IPS-18c (cell line): ENCODE results near the gene MYLIP.

ENCODE experiments used
- H3K4me3 ChIP-seq: 2 replicates; pipeline ENCODE4 v1.7.0; 2013; ENCODE audit warnings: low read depth, mild to moderate bottlenecking, low read length, moderate library complexity; ENCODE audit not compliant: insufficient read depth
- H3K9me3 ChIP-seq: one replicate; pipeline ENCODE4 v1.6.1; 2013; ENCODE audit warnings: mild to moderate bottlenecking, low read length, moderate library complexity; ENCODE audit not compliant: control insufficient read depth, insufficient read depth

MYLIP gene

DNA sequence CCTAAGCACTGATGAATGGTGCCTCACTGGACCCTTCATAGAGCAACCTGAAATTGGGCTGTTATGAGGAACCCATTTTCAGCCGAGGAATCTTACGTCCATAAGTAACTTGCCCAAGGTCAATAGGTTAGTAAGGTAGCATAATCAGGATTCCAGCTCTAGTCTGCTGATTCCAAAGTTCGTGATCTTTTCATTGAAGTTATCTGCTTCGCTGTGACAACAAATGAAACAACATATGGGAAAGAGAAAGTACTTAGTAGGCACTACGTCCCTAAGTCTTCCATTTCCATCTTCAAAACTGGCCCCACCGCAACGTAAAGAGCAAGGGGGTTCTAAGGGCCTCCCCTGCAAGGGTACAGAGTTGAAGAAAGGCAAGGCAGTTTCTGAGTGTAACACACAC is 49.5 kb downstream of the MYLIP start:
- no peak overlapping the region for H3K4me3 ChIP-seq
- peaks cover 4% of the 10 kb centered on the region for H3K9me3 ChIP-seq

DNA sequence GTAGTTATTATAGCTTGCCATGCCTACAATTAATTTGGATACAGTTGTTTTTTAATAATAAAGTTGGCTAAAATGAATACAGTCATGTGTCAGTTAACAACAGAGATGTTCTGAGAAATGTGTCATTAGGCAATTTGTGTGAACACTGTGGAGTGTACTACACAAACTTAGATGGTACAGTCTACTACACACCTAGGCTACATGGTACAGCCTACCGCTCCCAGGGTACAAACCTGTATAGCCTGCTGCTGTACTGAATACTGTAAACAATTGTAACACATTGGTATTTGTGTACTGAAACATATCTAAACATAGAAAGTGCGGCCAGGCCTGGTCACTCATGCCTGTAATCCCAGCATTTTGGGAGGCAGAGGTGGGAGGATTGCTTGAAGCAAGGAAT is 50.2 kb downstream of the MYLIP start:
- H3K9me3 ChIP-seq: peaks cover 4% of the 10 kb centered on the region
- H3K4me3 ChIP-seq: no peak overlapping the region

DNA sequence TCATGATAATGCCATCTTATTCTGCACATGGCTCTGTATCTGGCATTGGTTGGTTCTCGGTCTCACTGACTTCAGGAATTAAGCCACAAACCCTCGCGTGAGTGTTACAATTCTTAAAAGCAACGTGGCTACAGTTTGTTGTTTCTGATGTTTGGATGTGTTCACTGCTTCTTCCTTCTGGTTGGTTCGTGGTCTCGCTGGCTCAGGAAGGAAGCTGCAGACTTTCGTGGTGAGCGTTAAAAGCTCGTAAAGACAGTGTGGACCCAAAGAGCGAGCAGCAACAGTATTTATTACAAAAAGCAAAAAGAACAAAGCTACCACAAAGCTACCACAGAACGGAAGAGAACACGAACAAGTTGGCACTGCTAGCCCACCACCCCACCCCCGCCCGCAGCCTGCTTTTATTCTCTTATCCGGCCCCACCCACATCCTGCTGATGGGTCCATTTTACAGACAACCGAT is 51.1 kb downstream of the MYLIP start:
- peaks cover 4% of the 10 kb centered on the region for H3K9me3 ChIP-seq
- no peak overlapping the region for H3K4me3 ChIP-seq

DNA sequence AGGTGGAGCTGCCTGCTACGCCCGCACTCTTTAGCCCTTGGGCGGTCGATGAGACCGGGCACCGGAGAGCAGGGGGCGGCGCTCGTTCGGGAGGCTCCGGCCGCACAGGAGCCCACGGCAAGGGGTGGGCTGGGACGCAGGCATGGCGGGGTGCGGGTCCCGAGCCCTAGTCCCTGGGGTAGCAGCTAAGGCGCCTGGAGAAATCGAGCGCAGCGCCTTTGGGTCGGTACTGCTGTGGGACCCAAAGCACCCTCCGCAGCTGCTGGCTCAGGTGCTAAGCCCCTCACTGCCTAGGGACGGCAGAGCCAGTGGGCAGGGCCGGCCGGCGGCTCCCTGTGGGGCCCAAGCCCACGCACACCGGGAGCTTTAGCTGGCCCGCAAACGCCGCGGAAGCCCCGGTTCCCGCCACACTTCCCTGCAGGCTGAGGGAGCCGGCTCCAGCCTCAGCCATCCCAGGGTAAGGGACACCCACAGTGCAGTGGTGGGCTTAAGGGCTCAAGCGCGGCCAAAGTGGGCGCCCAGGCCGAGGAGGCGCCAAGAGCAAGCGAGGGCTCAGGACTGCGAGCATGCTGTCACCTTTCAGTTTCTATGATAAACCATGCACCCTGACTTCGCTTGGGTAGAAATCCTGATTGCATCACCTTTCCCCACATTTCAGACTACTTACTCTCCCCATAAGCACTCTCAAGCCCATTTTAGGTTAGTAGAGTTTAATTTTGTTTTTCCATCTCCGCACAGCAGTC is 52.0 kb downstream of the MYLIP start:
- H3K4me3 ChIP-seq: no peak overlapping the region
- no peaks in the 10 kb centered on the region for H3K9me3 ChIP-seq

DNA sequence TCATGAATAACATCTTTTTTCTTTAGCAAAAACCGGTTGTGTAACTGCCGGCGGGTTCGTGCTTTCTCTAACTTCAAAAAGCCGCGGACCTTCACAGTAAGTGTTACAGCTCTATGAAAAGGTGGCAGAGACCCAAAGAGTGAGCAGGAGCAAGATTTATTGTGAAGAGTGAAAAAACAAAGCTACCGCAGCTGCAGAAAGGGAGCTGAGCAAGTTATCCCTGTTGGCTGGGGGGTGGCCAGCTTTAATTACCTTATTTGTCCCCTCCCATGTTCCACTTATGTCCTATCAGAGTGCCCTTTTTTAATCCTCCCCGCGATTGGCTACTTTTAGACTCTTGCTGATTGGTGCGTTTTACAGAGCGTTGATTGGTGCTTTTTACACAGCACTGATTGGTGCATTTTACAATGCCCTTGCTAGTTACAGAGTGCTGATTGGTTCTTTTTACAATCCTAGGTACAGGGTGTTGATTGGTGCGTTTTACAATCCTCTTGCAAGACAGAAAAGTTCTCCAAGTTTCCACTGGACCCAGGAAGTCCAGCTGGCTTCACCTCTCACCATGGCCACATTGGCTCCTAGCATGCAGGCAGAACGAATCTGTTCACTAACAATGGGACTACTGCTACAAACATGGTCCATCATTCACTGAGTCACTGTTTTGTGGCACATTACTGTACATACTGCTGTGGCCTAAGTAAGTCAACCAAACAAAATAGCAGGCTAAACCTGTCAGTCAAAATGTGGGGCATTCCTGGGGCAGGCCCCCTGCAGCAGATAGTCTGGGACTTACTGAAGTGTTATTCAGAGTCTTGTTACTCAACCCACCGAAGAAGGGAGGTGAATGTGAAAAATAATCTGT is 52.8 kb downstream of the MYLIP start:
- no peak overlapping the region for H3K4me3 ChIP-seq
- H3K9me3 ChIP-seq: no peaks in the 10 kb centered on the region

DNA sequence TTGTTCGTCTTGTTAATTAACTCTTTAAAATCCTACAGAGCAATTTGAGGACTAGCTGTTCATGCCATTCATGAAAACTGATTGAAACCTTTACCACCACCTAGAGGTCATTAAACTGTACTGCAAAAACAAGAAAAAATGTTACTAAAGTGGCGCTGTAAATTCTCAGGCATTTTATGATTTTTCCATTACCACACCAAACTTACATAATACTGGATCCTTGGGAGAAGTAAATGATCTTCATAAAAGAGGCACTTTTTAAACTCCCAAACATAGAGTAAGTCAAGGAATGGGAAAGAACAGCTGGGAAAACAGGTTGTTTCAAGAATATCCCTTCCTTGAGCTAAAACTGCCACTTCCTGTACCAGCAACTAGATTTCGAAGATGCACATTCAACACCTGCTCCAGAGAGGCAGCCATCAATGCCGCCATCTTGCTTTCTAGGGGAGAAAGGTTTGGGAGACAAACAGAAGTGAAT is 54.3 kb downstream of the MYLIP start:
- Histone ChIP-seq H3K9me3 (no peaks in the 10 kb centered on the region), H3K4me3 (no peak overlapping the region)

DNA sequence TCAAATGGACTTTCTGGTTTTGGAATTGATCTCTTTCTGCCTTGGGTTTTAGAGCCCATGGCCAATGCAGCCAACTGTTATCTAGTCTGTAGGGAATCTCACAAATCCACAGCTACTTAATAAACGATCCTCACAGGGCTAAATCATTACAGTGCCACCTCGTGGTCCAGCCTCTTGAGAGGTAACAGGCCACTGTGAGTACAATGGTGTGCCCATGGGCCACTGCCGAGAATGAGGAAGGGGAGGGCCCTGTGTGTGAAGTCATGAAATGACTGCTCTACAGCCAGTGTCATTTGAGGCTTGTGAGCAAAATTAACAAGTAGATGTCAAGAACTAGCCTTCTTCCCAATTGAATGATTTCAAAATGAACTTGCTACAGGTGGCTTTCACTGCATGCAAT is 55.2 kb downstream of the MYLIP start:
- Histone ChIP-seq H3K4me3 (no peak overlapping the region), H3K9me3 (no peaks in the 10 kb centered on the region)

DNA sequence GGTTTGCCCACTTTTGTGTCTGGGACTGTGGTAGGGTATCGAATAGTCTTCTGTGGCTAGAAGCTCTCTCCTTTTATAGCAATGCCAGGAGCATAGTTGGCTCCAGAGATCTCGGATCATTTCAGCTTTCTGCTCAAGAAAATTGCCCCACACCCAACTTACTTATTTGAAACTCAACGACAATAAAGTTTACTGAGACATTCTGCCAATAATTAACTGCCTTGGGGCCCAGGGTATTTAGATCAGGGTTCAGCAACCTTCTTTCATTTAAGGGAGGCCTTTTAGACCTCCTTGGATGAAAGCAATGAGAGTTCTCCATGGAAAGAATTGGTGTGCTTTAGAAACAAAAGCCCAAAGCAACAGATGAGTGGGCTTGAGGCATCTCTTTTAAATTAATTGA is 55.7 kb downstream of the MYLIP start:
- H3K4me3 ChIP-seq: no peak overlapping the region
- no peaks in the 10 kb centered on the region for H3K9me3 ChIP-seq

DNA sequence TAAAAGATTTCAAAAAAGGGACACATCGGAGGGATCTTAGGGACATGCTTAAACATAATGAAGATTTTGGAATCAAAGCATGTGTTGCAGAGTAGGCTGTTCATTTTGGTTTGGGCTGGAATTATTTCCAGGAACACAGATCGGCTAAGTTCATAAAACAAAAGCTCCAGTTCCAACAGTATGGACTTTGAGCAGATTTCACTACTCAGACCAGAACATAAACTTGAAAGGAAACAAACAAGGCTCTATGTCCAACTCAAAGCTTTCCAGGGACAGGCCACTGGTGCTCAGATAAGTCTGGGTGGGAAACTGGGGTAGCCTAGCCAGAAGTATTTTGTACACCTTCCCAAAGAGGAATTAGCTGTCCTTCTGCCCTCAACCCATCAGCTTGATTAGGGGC is 58.3 kb downstream of the MYLIP start:
- no peak overlapping the region for H3K4me3 ChIP-seq
- H3K9me3 ChIP-seq: no peaks in the 10 kb centered on the region

DNA sequence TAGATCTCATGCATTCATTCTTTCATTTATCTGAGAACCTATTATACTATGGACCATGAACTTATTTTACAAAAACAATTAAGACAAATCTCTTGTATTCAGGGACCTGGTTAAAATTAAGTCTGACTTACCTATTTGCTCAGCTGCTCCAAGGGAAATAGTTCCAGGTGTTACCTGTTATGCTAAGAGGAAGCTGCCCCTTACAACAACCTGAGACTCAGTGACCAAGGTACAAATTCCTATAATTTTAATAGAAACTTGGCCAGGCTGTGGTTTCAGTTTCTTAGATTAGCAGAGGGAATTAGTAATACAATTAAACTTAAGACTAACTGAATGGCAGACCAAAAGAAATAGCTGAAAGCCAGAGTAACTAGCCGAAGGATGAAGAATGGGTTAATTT is 61.3 kb downstream of the MYLIP start:
- H3K4me3 ChIP-seq: no peak overlapping the region

DNA sequence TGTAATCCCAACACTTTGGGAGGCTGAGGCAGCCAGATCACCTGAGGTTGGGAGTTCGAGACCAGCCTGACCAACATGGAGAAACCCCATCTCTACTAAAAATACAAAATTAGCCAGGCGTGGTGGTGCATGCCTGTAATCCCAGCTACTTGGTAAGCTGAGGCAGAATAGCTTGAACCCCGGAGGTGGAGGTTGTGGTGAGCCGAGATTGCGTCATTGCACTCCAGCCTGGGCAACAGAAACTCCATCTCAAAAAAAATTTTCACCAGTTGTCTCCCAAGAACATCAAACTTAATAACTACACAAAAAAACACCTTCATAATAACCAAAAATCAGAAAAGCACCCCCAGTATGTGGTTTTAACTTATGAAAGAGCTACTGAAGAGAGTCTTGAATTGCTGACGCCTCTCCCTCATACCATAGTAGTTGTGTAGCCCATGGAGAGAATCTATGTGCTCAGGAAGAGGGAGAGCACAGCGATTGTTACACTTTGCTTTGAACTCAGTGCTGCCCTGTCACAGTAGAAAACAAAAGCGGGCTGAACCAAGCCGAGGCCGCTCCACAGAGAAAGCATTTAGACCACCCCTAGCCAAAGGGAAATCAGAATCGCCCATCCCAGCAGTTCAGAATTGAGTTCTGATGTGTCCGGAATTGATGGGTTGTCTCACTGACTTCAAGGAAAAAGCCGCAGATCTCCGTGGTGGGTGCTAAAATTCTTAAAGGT is 67.5 kb downstream of the MYLIP start:
- no peak overlapping the region for H3K4me3 ChIP-seq
- no peaks in the 10 kb centered on the region for H3K9me3 ChIP-seq

More for the DNA sequence above, 61.3 kb downstream of the MYLIP start:
- no peaks in the 10 kb centered on the region for H3K9me3 ChIP-seq

DNA sequence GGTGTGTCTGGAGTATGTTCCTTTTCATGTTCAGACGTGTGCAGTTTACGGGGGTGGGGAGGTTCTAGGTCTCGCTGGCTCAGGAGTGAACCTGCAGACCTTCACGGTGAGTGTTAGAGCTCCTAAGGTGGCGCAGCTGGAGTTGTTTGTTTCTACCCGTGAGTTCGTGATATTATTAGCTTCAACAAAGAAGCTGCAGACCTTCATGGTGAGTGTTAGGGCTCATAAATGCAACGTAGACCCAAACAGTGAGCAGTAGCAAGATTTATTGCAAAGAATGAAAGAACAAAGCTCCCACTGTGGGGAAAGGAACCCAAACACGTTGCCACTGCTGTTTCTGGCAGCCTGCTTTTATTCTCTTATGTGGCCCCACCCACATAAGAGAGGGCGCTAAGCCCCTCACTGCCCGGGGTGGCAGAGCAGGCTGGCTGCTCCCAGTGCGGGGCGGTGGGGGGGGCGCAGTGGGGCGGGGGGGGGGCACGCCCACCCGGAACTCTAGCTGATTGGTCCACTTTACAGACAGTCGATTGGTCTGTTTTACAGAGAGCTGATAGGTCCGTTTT is 68.2 kb downstream of the MYLIP start:
- no peak overlapping the region for H3K4me3 ChIP-seq

More for the DNA sequence above, 68.2 kb downstream of the MYLIP start:
- no peaks in the 10 kb centered on the region for H3K9me3 ChIP-seq
